HG02885 (cell line): Measurements from ENCODE around the gene EPN2.
"Not testable (repeated sequence)": the region's sequence is repeated elsewhere in the genome, so short reads cannot be mapped to it uniquely, and the experiment has no call there.

Experiments
- ATAC-seq: cut with Tn5 transposase; IDR thresholded peaks from one replicate; pipeline ENCODE4 v1.9.1; 2021; ENCODE audit warnings: mild to moderate bottlenecking; ENCODE audit not compliant: unreplicated experiment, poor library complexity

The EPN2 gene

GRCh38 chr17:19341641-19342610 lies 104.8 kb downstream of the EPN2 start:
- ATAC-seq = no peak

- ATAC-seq = no peak
These were observed 105.6 kb downstream of the EPN2 start for GRCh38 chr17:19342611-19343255.

- no peak for ATAC-seq
These were observed 106.1 kb downstream of the EPN2 start for GRCh38 chr17:19343256-19343630.

GRCh38 chr17:19343671-19344151 lies 106.5 kb downstream of the EPN2 start:
- ATAC-seq = no peak

GRCh38 chr17:19344311-19345066 lies 107.3 kb downstream of the EPN2 start:
- no peak for ATAC-seq

GRCh38 chr17:19345067-19345460 lies 107.9 kb downstream of the EPN2 start:
- no peak for ATAC-seq

GRCh38 chr17:19345486-19346350 lies 108.6 kb downstream of the EPN2 start:
- ATAC-seq = no peak

GRCh38 chr17:19346351-19347255 lies 109.4 kb downstream of the EPN2 start:
- ATAC-seq = peak; percentile 41

GRCh38 chr17:19347323-19348080 lies 110.3 kb downstream of the EPN2 start:
- ATAC-seq = no peak

- no peak for ATAC-seq
These were observed 111.0 kb downstream of the EPN2 start for GRCh38 chr17:19348081-19348650.

- no peak for ATAC-seq
These were observed 111.6 kb downstream of the EPN2 start for GRCh38 chr17:19348806-19349205.

GRCh38 chr17:19353401-19353800 lies 116.2 kb downstream of the EPN2 start:
- not testable (repeated sequence) for ATAC-seq

GRCh38 chr17:19354748-19355147 lies 117.6 kb downstream of the EPN2 start:
- no peak for ATAC-seq

- ATAC-seq = no peak
These were observed 120.2 kb downstream of the EPN2 start for GRCh38 chr17:19357351-19357750.

- ATAC-seq = no peak
These were observed 120.6 kb downstream of the EPN2 start for GRCh38 chr17:19357761-19358160.

GRCh38 chr17:19359151-19359550 lies 122.0 kb downstream of the EPN2 start:
- no peak for ATAC-seq

GRCh38 chr17:19359856-19360255 lies 122.7 kb downstream of the EPN2 start:
- no peak for ATAC-seq

GRCh38 chr17:19360772-19361171 lies 123.6 kb downstream of the EPN2 start:
- ATAC-seq = no peak
